Breast epithelium (tissue), 4 donors: ENCODE data around the gene LGALS9C. TPM values are rescaled to one million over a fixed set of nuclear protein-coding genes. Genes with fewer than 3 reads are reported as not detected.
"Not testable (repeated sequence)": the region's sequence is repeated elsewhere in the genome, so short reads cannot be mapped to it uniquely, and the experiment has no call there.

Source experiments
- DNase-seq, 2 donors: peaks; one replicate each; pipeline ENCODE4 v3.0.0-alpha.2; 2019; ENCODE audit warnings: low spot score in 2 of 2
- H3K27ac ChIP-seq, 2 donors: fragments of 200-600 bp; sonication (generic) in 1 of 2; one replicate each; pipeline ENCODE4 v1.5.1; 2016 to 2019; ENCODE audit warnings: mild to moderate bottlenecking in 1 of 2
- H3K27me3 ChIP-seq, 2 donors: fragments of 200-600 bp; sonication (generic) in 1 of 2; one replicate each; pipeline versions ENCODE4 v1.5.1 to v1.6.0; 2017 to 2019; ENCODE audit warnings: control low read depth in 1 of 2, mild to moderate bottlenecking in 1 of 2
- H3K36me3 ChIP-seq: fragments of 200-600 bp; one replicate; pipeline ENCODE4 v1.5.1; 2019
- H3K4me1 ChIP-seq, 2 donors: fragments of 200-600 bp; sonication (generic); one replicate each; pipeline ENCODE4 v1.5.1; 2016 to 2019; ENCODE audit warnings: control low read depth in 1 of 2
- H3K4me3 ChIP-seq, 3 donors: fragments of 200-600 bp; sonication (generic); 1 replicate in 2 of 3; 2 replicates in 1 of 3; pipeline ENCODE4 v1.5.1; 2016 to 2019; ENCODE audit warnings: mild to moderate bottlenecking in 3 of 3, moderate library complexity in 2 of 3
- H3K9me3 ChIP-seq, 2 donors: fragments of 200-600 bp; sonication (generic) in 1 of 2; one replicate each; pipeline ENCODE4 v1.5.1; 2016 to 2019; ENCODE audit warnings: control low read depth in 1 of 2
- intact Hi-C: fragments of 100-400 bp; cut with DNase I; formaldehyde crosslinking; loops from one replicate; pipeline ENCODE4 v1.15.1; 2023; ENCODE audit warnings: low total_unique reads
- total RNA-seq, 3 donors: library from RNA; depleted of rRNA; stranded (reverse); fragments of >200 nt; gene quantifications; one replicate each; pipeline ENCODE4 v1.1.0, GENCODE V29; 2016

The LGALS9C gene
- total RNA-seq, 3 donors from 2014 or later, result 2.0 TPM; not detected in 2

DNA sequence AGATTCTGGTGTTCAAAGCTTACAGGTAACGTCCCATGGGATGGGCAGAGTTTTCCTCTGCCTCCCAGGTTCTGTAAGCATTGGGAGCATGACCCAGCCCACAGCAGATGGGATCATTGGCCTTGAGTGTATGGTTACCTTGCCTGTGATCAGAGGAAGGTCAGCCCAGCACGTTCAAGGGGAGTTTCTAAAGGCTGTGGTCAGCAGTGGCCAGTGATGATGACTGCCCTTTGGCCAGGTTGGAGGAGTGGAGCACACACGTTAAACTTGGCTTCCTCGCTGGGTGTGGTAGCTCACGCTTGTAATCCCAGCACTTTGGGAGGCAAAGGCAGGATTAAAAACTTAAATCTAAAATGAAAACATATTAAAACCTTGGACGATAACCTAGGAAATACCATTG is 51.8 kb downstream of the LGALS9C start:
- DNase-seq, H3K9me3 ChIP-seq, H3K27me3 ChIP-seq, H3K4me3 ChIP-seq, H3K36me3 ChIP-seq, intact Hi-C loops, H3K4me1 ChIP-seq, H3K27ac ChIP-seq: not testable (repeated sequence)

GRCh38 chr17:18528899-18529500 is 52.4 kb downstream of the LGALS9C start:
- intact Hi-C loops, H3K4me1 ChIP-seq, H3K36me3 ChIP-seq, H3K9me3 ChIP-seq, H3K27ac ChIP-seq, DNase-seq, H3K4me3 ChIP-seq, H3K27me3 ChIP-seq: not testable (repeated sequence)

DNA sequence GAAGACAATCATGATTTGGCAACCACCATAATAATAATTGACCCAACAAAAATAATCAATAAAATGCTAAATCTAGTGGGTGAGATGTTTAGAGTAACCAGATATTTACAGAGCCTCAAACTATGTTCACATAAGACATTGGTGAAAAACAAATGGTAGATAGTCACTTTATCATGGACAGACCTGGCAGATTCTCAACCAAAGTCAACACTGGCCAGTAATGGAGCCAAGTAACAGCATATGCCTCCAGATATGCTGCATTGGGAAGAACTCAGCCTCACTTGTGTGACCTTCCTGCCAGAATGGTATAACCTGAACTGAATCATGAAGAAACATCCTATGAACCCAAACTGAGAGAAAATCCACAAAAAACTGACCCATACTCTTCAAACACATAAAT is 53.8 kb downstream of the LGALS9C start:
- H3K36me3 ChIP-seq, H3K9me3 ChIP-seq, H3K4me1 ChIP-seq, intact Hi-C loops, H3K27ac ChIP-seq, H3K27me3 ChIP-seq, H3K4me3 ChIP-seq, DNase-seq: not testable (repeated sequence)

DNA sequence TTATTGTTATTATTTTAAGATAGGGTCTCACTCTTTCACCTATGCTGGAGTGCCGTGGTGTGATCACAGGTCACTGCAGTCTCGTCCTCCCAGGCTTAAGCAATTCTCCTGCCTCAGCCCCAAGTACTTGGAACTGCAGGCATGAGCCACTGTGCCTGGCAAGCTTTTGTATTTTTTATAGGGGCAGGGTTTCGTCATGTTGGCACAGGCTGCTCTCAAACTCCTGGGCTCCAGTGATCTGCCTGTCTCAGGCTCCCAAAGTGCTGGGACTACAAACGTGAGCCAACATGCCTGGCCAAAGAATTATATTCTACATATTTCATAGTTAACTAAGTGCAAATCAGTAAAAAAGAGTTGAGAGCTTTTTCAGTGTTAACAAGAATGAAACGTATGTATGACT is 65.6 kb downstream of the LGALS9C start:
- DNase-seq, intact Hi-C loops, H3K4me1 ChIP-seq, H3K27me3 ChIP-seq, H3K36me3 ChIP-seq, H3K9me3 ChIP-seq, H3K27ac ChIP-seq, H3K4me3 ChIP-seq: not testable (repeated sequence)

DNA sequence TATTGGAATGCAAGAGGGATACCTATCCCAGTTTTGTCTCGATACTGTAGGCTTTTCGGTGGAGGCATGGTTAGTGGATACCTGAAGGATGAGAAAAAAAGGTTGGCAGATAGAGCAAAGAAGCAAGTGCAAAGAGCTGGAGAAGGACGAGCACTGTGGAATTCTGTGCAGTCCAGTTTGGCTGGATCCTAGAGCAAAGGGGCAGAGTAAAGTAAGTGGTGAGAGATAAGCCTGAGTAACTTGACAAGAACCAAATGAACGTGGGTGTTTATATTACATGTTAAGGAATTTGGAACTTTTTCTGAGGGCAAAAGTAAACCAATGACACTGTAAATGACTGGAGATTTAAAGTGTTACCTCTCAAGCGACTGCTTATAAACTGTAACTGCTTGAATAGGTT is 66.3 kb downstream of the LGALS9C start:
- H3K27ac ChIP-seq, H3K9me3 ChIP-seq, H3K4me1 ChIP-seq, H3K27me3 ChIP-seq, H3K36me3 ChIP-seq, DNase-seq, H3K4me3 ChIP-seq, intact Hi-C loops: not testable (repeated sequence)

Other genes with a start within 250 kb of the LGALS9C start
- gene FLII, start 218.1 kb upstream of the LGALS9C start, total RNA-seq, result 100 to 1,000 TPM; 235 to 298 (median 293) TPM
- 10 to 100 TPM in 2 of 3 donors, 1 to 10 TPM in 1; 9.8 to 29.6 (median 19.0) TPM for gene MIEF2, start 216.1 kb upstream of the LGALS9C start, total RNA-seq
- 10 to 100 TPM; 25.9 to 46.5 (median 30.1) TPM for gene TOP3A, start 161.8 kb upstream of the LGALS9C start, total RNA-seq
- gene SMCR8, start 161.5 kb upstream of the LGALS9C start, total RNA-seq, result 10 to 100 TPM; 16.4 to 20.9 (median 16.8) TPM
- gene SHMT1, start 113.2 kb upstream of the LGALS9C start, total RNA-seq, result 100 to 1,000 TPM in 1 of 3 donors, 10 to 100 TPM in 2; 38.3 to 144 (median 47.1) TPM
- gene EVPLL, start 99.0 kb upstream of the LGALS9C start, total RNA-seq, result under 1 TPM in 2 of 3 donors, not detected in 1; 0.32 to 0.73 TPM
- not detected for gene TBC1D28, start 167.6 kb downstream of the LGALS9C start, total RNA-seq
- 10 to 100 TPM in 1 of 3 donors, 1 to 10 TPM in 2; 4.6 to 13.9 (median 8.2) TPM for gene FOXO3B, start 205.5 kb downstream of the LGALS9C start, total RNA-seq